OCI-LY3 (cell line): ENCODE data around the gene GHR.
"Not testable (repeated sequence)": the region's sequence is repeated elsewhere in the genome, so short reads cannot be mapped to it uniquely, and the experiment has no call there.

Experiments used
- H2AFZ ChIP-seq: fragments of 200-600, 300-600 bp; shearing (Covaris generic); 2 replicates; pipeline ENCODE4 v1.6.0; 2014; ENCODE audit warnings: antibody characterized with exemption, low read depth, low read length
- H3K27ac ChIP-seq: fragments of 200-600, 300-600 bp; sonication (generic); 2 replicates; pipeline ENCODE4 v1.5.1; 2014; ENCODE audit warnings: mild to moderate bottlenecking, low read length, moderate library complexity, mixed read lengths
- H3K27me3 ChIP-seq: fragments of 200-600, 300-600 bp; sonication (generic); 2 replicates; pipeline ENCODE4 v1.6.1; 2014; ENCODE audit warnings: low read depth, low read length, mixed read lengths
- H3K36me3 ChIP-seq: fragments of 200-600, 300-600 bp; sonication (generic); replicated peaks from 2 replicates; pipeline ENCODE3; 2014; ENCODE audit warnings: low read depth, low read length, mixed read lengths
- H3K4me1 ChIP-seq: fragments of 300-600, 200-600 bp; sonication (generic); 2 replicates; pipeline ENCODE4 v1.6.1; 2014; ENCODE audit warnings: low read length, mixed read lengths
- H3K4me2 ChIP-seq: fragments of 200-600, 300-600 bp; sonication (generic); 2 replicates; pipeline ENCODE4 v1.6.1; 2014; ENCODE audit warnings: low read length, mixed read lengths
- H3K4me3 ChIP-seq: fragments of 300-600, 200-600 bp; sonication (generic); 2 replicates; pipeline ENCODE4 v1.5.1; 2014; ENCODE audit warnings: antibody characterized with exemption, mild to moderate bottlenecking, low read length, moderate library complexity
- H3K79me2 ChIP-seq: fragments of 300-600, 200-600 bp; shearing (Covaris generic); 2 replicates; pipeline ENCODE4 v1.6.1; 2014; ENCODE audit warnings: mild to moderate bottlenecking, low read length, mixed read lengths
- H3K9ac ChIP-seq: fragments of 300-600, 200-600 bp; shearing (Covaris generic); 2 replicates; pipeline ENCODE4 v1.6.0; 2014; ENCODE audit warnings: mild to moderate bottlenecking, low read length, moderate library complexity
- H3K9me3 ChIP-seq: fragments of 200-600, 300-600 bp; shearing (Covaris generic); 2 replicates; pipeline ENCODE4 v1.6.1; 2014; ENCODE audit warnings: low read length, mixed read lengths; ENCODE audit not compliant: insufficient read depth
- H4K20me1 ChIP-seq: fragments of 200-600, 300-600 bp; sonication (generic); 2 replicates; pipeline ENCODE4 v1.6.1; 2016; ENCODE audit warnings: low read length, mixed read lengths; ENCODE audit not compliant: insufficient read depth
- EZH2phosphoT487 ChIP-seq: fragments of 200-600 bp; shearing (Covaris generic); IDR thresholded peaks from 2 replicates; pipeline ENCODE4 v1.6.1; 2018; ENCODE audit warnings: antibody characterized with exemption, mixed run types, low read depth
- TF ChIP-seq, protein P1 (sequence below): fragments of 200-600, 300-600 bp; sonication (generic); IDR thresholded peaks from 2 replicates; pipeline ENCODE4 v1.5.1; 2014; ENCODE audit warnings: antibody characterized with exemption, low read length, low read depth

GHR gene

DNA sequence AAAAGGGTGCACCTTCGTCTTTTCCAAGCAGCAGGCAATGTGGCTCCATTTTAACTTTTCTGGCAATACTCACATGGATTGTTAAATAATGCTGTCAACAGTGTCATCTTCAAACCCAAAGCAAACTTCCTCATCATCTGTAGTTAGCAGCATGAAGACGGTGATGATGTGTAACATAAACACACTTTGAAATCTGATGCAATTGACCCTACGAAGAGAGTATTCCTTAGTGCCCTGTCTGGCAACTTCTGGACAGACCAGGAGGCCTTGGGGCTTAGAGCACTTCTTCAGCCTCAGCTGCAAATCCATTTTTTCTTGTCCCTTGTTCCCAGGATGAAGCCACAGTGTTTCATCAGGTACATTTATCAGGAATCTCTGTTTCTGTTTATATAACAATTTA, 149.1 kb downstream of the GHR start:
- H3K9me3 ChIP-seq, result no peaks in the 10 kb centered on the region
- no peak overlapping the region for H2AFZ ChIP-seq
- TF ChIP-seq EZH2phosphoT487, result no peak
- TF ChIP-seq, protein P1, sequence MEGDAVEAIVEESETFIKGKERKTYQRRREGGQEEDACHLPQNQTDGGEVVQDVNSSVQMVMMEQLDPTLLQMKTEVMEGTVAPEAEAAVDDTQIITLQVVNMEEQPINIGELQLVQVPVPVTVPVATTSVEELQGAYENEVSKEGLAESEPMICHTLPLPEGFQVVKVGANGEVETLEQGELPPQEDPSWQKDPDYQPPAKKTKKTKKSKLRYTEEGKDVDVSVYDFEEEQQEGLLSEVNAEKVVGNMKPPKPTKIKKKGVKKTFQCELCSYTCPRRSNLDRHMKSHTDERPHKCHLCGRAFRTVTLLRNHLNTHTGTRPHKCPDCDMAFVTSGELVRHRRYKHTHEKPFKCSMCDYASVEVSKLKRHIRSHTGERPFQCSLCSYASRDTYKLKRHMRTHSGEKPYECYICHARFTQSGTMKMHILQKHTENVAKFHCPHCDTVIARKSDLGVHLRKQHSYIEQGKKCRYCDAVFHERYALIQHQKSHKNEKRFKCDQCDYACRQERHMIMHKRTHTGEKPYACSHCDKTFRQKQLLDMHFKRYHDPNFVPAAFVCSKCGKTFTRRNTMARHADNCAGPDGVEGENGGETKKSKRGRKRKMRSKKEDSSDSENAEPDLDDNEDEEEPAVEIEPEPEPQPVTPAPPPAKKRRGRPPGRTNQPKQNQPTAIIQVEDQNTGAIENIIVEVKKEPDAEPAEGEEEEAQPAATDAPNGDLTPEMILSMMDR, result no peak
- no peaks in the 10 kb centered on the region for H3K27me3 ChIP-seq
- no peak overlapping the region for H3K9ac ChIP-seq
- no peak overlapping the region for H3K4me2 ChIP-seq
- no peaks in the 10 kb centered on the region for H3K36me3 ChIP-seq
- H3K27ac ChIP-seq, result no peak overlapping the region
- H3K4me3 ChIP-seq, result no peak overlapping the region
- no peaks in the 10 kb centered on the region for H4K20me1 ChIP-seq
- no peaks in the 10 kb centered on the region for H3K4me1 ChIP-seq
- H3K79me2 ChIP-seq, result no peaks in the 10 kb centered on the region

DNA sequence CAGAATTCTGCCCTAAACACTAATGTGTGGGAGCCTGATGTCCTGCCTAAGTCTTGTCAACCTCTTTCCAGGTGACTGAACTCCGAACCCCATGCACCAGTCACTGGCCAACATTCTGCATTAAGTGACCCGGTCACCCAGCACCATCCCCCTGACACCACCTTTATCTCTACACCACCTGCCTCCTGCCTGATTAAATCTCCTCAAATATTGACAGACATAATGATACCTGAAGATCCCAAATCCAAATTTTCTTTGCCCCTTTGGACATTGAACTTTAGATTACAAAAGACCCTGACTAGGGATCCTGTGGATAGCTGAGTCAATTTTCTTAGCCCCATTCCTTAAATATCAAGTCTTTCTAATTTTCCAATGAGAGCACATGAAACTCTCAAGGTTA, 150.1 kb downstream of the GHR start:
- H2AFZ ChIP-seq, result no peak overlapping the region
- no peaks in the 10 kb centered on the region for H3K36me3 ChIP-seq
- H3K9ac ChIP-seq, result no peak overlapping the region
- no peak overlapping the region for H3K4me2 ChIP-seq
- H3K4me3 ChIP-seq, result no peak overlapping the region
- no peaks in the 10 kb centered on the region for H3K9me3 ChIP-seq
- no peaks in the 10 kb centered on the region for H4K20me1 ChIP-seq
- TF ChIP-seq, protein P1, result no peak
- no peak for TF ChIP-seq EZH2phosphoT487
- no peaks in the 10 kb centered on the region for H3K4me1 ChIP-seq
- H3K79me2 ChIP-seq, result no peaks in the 10 kb centered on the region
- H3K27ac ChIP-seq, result no peak overlapping the region
- no peaks in the 10 kb centered on the region for H3K27me3 ChIP-seq

DNA sequence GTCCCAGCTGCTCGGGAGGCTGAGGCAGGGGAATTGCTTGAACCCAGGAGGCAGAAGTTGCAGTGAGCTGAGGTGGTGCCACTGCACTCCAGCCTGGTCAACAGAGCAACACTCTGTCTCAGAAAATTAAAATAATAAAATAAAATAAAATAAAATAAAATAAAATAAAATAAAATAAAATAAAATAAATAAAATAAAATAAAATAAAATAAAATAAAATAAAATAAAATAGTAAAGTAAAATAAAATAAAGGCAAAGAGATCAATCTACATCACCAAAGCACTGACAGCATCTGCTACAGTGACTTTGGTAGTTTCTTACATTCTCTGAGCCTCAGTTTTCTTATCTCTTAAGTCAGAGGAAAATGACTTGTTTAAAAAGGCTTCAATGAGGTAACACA, 152.7 kb downstream of the GHR start:
- not testable (repeated sequence) for H3K4me3 ChIP-seq, H3K4me2 ChIP-seq, H3K9ac ChIP-seq, H3K4me1 ChIP-seq, H3K27ac ChIP-seq, H2AFZ ChIP-seq, H3K27me3 ChIP-seq, H3K9me3 ChIP-seq, H4K20me1 ChIP-seq, H3K79me2 ChIP-seq, H3K36me3 ChIP-seq

DNA sequence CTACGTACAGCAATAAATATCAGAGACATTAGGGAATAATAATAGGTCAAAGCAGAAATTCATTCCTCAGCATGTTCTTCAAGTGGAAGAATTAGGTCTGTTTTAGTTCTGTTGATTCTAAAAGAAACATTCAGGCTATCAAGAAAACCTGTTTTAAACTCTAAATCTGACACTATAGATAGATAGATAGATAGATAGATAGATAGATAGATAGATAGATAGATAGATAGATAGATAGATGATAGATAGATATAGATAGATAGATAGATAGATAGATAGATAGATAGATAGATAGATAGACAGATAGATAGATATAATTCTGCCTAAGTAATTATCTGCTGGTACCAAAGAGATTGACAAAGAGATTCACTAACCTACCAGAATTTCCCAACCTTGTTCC, 155.7 kb downstream of the GHR start:
- H3K79me2 ChIP-seq, H3K9ac ChIP-seq, H4K20me1 ChIP-seq, H3K4me1 ChIP-seq, H3K27me3 ChIP-seq, H3K9me3 ChIP-seq, H3K27ac ChIP-seq, H3K36me3 ChIP-seq, H3K4me2 ChIP-seq, H2AFZ ChIP-seq, H3K4me3 ChIP-seq: not testable (repeated sequence)

DNA sequence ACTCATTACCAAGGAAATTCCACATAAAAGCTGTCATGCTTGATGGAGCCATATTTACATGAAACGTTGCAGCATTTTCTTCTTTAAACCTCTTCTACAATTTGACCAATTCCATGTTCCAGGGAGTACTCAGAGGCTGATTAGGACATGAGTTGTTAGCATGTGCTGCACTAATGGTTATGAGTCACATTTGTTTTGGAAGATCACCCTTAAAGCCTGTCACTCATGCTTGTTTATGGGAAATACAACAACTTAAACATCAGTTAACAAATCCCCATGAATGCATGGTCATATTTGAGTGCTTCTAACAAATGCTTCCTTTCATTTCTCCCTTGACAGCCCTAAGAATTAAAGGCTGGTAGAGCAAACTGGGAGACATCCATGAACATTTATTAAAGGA, 156.1 kb downstream of the GHR start:
- no peak overlapping the region for H3K9ac ChIP-seq
- no peaks in the 10 kb centered on the region for H4K20me1 ChIP-seq
- no peaks in the 10 kb centered on the region for H3K9me3 ChIP-seq
- no peaks in the 10 kb centered on the region for H3K36me3 ChIP-seq
- no peak overlapping the region for H3K4me3 ChIP-seq
- no peaks in the 10 kb centered on the region for H3K4me1 ChIP-seq
- H3K79me2 ChIP-seq, result no peaks in the 10 kb centered on the region
- H3K27me3 ChIP-seq, result no peaks in the 10 kb centered on the region
- no peak for TF ChIP-seq EZH2phosphoT487
- TF ChIP-seq, protein P1, result no peak
- H2AFZ ChIP-seq, result no peak overlapping the region
- no peak overlapping the region for H3K4me2 ChIP-seq
- no peak overlapping the region for H3K27ac ChIP-seq
